ENCODE results near the gene MYO10. TPM values are rescaled to one million over a fixed set of nuclear protein-coding genes. Genes with fewer than 3 reads are reported as not detected.

Gene MYO10
- total RNA-seq, 4 donors from 2014 or later, result 5.6 to 11.0 (median 6.4) TPM

DNA sequence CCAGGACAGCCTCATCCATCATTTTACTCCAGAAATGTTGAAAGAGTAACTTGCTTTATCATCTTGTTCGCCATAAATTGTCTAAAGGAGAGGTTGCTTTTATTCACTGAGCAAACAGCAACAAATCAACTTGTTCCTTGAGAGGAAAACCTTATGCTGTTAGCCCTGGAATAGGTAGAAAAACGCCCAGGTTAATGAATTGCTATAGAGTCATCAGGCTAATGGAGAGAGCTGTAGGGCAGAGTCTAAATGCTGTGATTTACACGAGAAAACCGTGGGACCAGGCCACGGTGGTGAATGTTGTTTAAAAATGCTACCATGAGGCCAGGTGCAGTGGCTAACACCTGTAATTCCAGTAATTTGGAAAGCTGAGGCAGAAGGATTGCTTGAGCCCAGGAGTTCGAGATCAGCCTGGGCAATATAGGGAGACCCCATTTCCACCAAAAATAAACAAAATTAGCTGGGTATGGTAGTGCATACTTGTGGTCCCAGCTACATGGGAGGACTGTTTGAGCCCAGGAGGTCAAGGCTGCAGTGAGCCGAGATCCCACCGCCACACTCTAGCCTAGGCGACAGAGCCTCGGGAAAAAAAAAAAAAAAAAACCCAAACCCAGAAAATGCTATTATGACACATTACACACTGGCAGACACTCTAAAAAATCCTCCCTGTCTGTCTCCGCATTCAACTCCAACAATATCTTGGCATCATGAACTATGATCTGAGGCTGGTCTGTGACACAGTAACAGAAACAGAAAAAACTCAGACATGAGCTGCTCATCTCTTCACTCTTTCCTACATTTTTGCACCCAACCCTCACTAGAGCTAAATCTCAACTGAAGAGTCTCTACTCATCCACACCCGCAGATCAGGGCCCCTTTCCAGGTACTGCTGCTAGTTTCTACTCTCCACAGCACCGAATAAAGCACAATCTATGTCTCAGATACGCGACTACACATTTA lies 200.7 kb downstream of the MYO10 start:
- WGBS, 2 donors (ENCODE audit: low coverage in 1 of 2), result 66 to 86% methylated on average over 10 to 11 of the region's 15 CpGs
- Histone ChIP-seq H3K4me1 (peaks cover 0 to 15% (median 0%) of the 10 kb centered on the region in 3 donors), H3K27me3 (peaks cover 7% of the 10 kb centered on the region), H3K9me3 (no peaks in the 10 kb centered on the region), H3K27ac (no peak overlapping the region), H3K4me3 (no peak overlapping the region), H3K36me3 (no peaks in the 10 kb centered on the region)
- ATAC-seq, result no peak
- TF ChIP-seq, protein P1, sequence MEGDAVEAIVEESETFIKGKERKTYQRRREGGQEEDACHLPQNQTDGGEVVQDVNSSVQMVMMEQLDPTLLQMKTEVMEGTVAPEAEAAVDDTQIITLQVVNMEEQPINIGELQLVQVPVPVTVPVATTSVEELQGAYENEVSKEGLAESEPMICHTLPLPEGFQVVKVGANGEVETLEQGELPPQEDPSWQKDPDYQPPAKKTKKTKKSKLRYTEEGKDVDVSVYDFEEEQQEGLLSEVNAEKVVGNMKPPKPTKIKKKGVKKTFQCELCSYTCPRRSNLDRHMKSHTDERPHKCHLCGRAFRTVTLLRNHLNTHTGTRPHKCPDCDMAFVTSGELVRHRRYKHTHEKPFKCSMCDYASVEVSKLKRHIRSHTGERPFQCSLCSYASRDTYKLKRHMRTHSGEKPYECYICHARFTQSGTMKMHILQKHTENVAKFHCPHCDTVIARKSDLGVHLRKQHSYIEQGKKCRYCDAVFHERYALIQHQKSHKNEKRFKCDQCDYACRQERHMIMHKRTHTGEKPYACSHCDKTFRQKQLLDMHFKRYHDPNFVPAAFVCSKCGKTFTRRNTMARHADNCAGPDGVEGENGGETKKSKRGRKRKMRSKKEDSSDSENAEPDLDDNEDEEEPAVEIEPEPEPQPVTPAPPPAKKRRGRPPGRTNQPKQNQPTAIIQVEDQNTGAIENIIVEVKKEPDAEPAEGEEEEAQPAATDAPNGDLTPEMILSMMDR (IDR thresholded peaks at IDR 0.05), result no peak
- TF ChIP-seq EP300 (IDR thresholded peaks at IDR 0.05) (no peak), POLR2AphosphoS5 (IDR thresholded peaks at IDR 0.05) (no peak), POLR2A (IDR thresholded peaks at IDR 0.05) (no peak)

DNA sequence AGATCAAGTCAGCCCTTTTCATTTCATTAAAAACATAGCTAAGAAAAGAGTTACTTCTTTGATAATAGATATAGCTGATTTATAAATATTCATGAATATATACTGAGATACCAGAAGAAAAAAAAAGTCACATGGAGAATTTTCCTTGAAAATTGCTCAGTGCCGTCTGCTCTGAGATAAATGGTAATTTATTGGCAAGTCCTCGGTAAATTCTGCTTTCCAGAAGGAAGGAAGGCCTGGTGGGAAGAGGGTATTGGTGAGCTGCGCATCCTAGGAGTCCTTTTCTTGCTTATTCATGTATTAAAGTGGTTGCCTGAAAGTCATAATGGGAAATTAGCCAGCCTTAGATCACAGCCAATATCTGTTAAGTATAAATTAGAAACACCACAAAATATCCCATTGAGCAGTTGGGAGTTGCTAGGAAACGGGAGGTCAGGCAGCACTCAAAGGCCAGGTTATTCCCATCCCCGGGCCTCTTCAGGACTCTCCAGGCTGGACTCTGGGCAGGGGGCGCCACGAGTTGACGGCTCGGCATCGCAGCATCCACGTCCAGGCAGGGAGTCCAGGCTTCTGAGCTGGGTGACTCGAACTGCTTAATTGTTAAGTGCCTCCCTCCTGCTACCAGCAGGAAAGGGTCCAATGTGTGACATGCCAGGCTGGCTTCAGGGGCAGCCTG lies 202.6 kb downstream of the MYO10 start:
- Histone ChIP-seq H3K36me3 (no peaks in the 10 kb centered on the region), H3K4me1 (peaks cover 0 to 11% (median 0%) of the 10 kb centered on the region in 3 donors), H3K4me3 (no peak overlapping the region), H3K27ac (no peak overlapping the region), H3K9me3 (no peaks in the 10 kb centered on the region), H3K27me3 (no peaks in the 10 kb centered on the region)
- TF ChIP-seq EP300 (IDR thresholded peaks at IDR 0.05) (no peak), POLR2AphosphoS5 (IDR thresholded peaks at IDR 0.05) (no peak), POLR2A (IDR thresholded peaks at IDR 0.05) (no peak)
- TF ChIP-seq, protein P1 (IDR thresholded peaks at IDR 0.05), result no peak
- 78 to 80% methylated on average over 2 to 12 of the region's 12 CpGs for WGBS, 2 donors (ENCODE audit: low coverage in 1 of 2)
- ATAC-seq, result no peak

GRCh38 chr5:16732356-16732755 lies 203.7 kb downstream of the MYO10 start:
- no peak for TF ChIP-seq EP300 (IDR thresholded peaks at IDR 0.05)
- TF ChIP-seq, protein P1 (IDR thresholded peaks at IDR 0.05), result no peak
- no peak for TF ChIP-seq POLR2A (IDR thresholded peaks at IDR 0.05)
- TF ChIP-seq POLR2AphosphoS5 (IDR thresholded peaks at IDR 0.05), result no peak
- ATAC-seq, result no peak
- Histone ChIP-seq H3K4me1 (peaks cover 0 to 20% (median 0%) of the 10 kb centered on the region in 3 donors), H3K27ac (no peak overlapping the region), H3K27me3 (no peaks in the 10 kb centered on the region), H3K36me3 (no peaks in the 10 kb centered on the region), H3K9me3 (no peaks in the 10 kb centered on the region), H3K4me3 (no peak overlapping the region)
- 89 to 91% methylated on average over 4 to 5 of the region's 5 CpGs for WGBS, 2 donors (ENCODE audit: low coverage in 1 of 2)

- Histone ChIP-seq H3K27ac (no peak overlapping the region), H3K4me1 (peaks cover 0 to 9% (median 0%) of the 10 kb centered on the region in 3 donors), H3K36me3 (no peaks in the 10 kb centered on the region), H3K9me3 (no peaks in the 10 kb centered on the region), H3K4me3 (no peak overlapping the region), H3K27me3 (no peaks in the 10 kb centered on the region)
- WGBS, 2 donors (ENCODE audit: low coverage in 1 of 2), result 40 to 51% methylated on average over 5 to 7 of the region's 11 CpGs
- ATAC-seq, result no peak
- TF ChIP-seq POLR2A (IDR thresholded peaks at IDR 0.05), result no peak
- TF ChIP-seq, protein P1 (IDR thresholded peaks at IDR 0.05), result no peak
- no peak for TF ChIP-seq EP300 (IDR thresholded peaks at IDR 0.05)
- TF ChIP-seq POLR2AphosphoS5 (IDR thresholded peaks at IDR 0.05), result no peak
Measured at GRCh38 chr5:16727755-16728325, 208.2 kb downstream of the MYO10 start.
